Gastroesophageal sphincter (tissue), 3 donors: Measurements from ENCODE around the gene CSRNP3.

ENCODE experiments used
- CTCF ChIP-seq, 4 experiments: fragments of 200-600 bp in 2 of 4; fragments of 450-650 bp in 2 of 4; sonication (generic) in 1 of 4; IDR thresholded peaks; one replicate each; pipeline ENCODE4 v1.5.1; 2017 to 2019; ENCODE audit warnings: antibody characterized with exemption in 4 of 4, mild to moderate bottlenecking in 2 of 4, moderate library complexity in 2 of 4
- POLR2A ChIP-seq, 2 donors: fragments of 450-650 bp; IDR thresholded peaks; one replicate each; pipeline ENCODE4 v1.6.1; 2017; ENCODE audit warnings: antibody characterized with exemption in 2 of 2, mild to moderate bottlenecking in 2 of 2, moderate library complexity in 1 of 2

DNA sequence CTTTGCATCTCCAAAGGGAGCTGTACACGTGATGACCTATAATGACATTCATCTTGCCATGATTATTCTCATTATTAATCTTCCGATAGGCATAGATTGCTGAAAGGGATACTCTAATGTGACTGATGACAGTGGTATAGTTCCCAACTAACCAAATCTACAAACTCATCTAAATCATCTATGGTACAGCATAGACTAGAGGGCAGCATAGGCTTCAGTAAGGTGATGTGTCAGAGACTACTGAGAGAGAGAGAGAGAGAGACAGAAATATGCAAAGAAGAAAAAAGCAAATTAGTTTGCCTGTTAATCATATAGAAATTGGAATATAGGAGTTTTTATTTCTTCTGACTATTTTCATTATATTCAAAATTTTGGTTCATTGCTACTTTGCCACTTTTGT lies 89.3 kb downstream of the CSRNP3 start:
- no peak for TF ChIP-seq POLR2A (IDR thresholded peaks at IDR 0.05)
- no peak for TF ChIP-seq CTCF (IDR thresholded peaks at IDR 0.05)
